GM12878 (cell line): ENCODE measurements around the gene RABL6.

ENCODE experiments used
- ASH2L ChIP-seq: fragments of 300-600, 200-600 bp; sonication (generic); IDR thresholded peaks from 2 replicates; pipeline ENCODE4 v1.6.1; 2017; ENCODE audit warnings: low read depth, mild to moderate bottlenecking, borderline replicate concordance
- BMI1 ChIP-seq: fragments of 450-650 bp; IDR thresholded peaks from 2 replicates; pipeline ENCODE4 v1.6.1; 2016; ENCODE audit warnings: mild to moderate bottlenecking, moderate library complexity, borderline replicate concordance
- BRCA1 ChIP-seq: IDR thresholded peaks from 2 replicates; pipeline ENCODE4 v1.6.1; 2011; ENCODE audit warnings: low read depth, low read length, improper control_type of control experiment
- EP300 ChIP-seq, 2 experiments: fragments of 150-350 bp in 1 of 2; IDR thresholded peaks; 2 replicates each; pipeline ENCODE4 v1.6.1; 2011 to 2012; ENCODE audit warnings: low read depth in 2 of 2, low read length in 2 of 2, borderline replicate concordance in 1 of 2, improper control_type of control experiment in 1 of 2, inconsistent platforms in 1 of 2; ENCODE audit not compliant: control insufficient read depth in 1 of 2
- PML ChIP-seq: IDR thresholded peaks from 2 replicates; pipeline ENCODE4 v1.6.1; 2012; ENCODE audit warnings: low read length, inconsistent platforms
- POLR2A ChIP-seq: IDR thresholded peaks from 2 replicates; pipeline ENCODE4 v1.6.1; 2011; ENCODE audit warnings: low read depth, mild to moderate bottlenecking, low read length
- POLR2AphosphoS2 ChIP-seq: IDR thresholded peaks from 2 replicates; pipeline ENCODE4 v1.6.1; 2011; ENCODE audit warnings: low read depth, mild to moderate bottlenecking, low read length, improper control_type of control experiment, moderate library complexity
- RAD21 ChIP-seq: IDR thresholded peaks from 2 replicates; pipeline ENCODE4 v1.6.1; 2011; ENCODE audit warnings: mild to moderate bottlenecking, low read depth, low read length, moderate library complexity; ENCODE audit not compliant: insufficient read depth
- RAD51 ChIP-seq: fragments of 450-650 bp; IDR thresholded peaks from 2 replicates; pipeline ENCODE4 v1.6.1; 2016; ENCODE audit warnings: moderate library complexity, mild to moderate bottlenecking, inconsistent platforms
- SIX5 ChIP-seq: IDR thresholded peaks from 2 replicates; pipeline ENCODE4 v1.6.1; 2011; ENCODE audit warnings: mild to moderate bottlenecking, low read depth, low read length, moderate library complexity; ENCODE audit not compliant: severe bottlenecking
- TBL1XR1 ChIP-seq: IDR thresholded peaks from 2 replicates; pipeline ENCODE4 v1.6.1; 2012; ENCODE audit warnings: low read depth, low read length, improper control_type of control experiment
- USF1 ChIP-seq: IDR thresholded peaks from 2 replicates; pipeline ENCODE4 v1.6.1; 2011; ENCODE audit warnings: borderline replicate concordance, low read depth, mild to moderate bottlenecking, moderate library complexity, mixed read lengths, low read length; ENCODE audit not compliant: insufficient read depth; ENCODE audit errors: extremely low read length
- TF ChIP-seq, protein P1 (sequence below), 3 experiments: IDR thresholded peaks in 2 of 3; conservative IDR thresholded peaks in 1 of 3; 2 replicates each; pipeline ENCODE4 v1.5.1; 2011; ENCODE audit warnings: low read depth in 3 of 3, low read length in 3 of 3, mild to moderate bottlenecking in 3 of 3, control low read depth in 2 of 3, moderate library complexity in 2 of 3, inconsistent platforms in 1 of 3, mixed read lengths in 1 of 3; ENCODE audit not compliant: control insufficient read depth in 2 of 3, insufficient read depth in 1 of 3; ENCODE audit errors: extremely low read depth in 1 of 3
- TF ChIP-seq, protein P2 (sequence below): IDR thresholded peaks from 2 replicates; pipeline ENCODE4 v1.6.1; 2012; ENCODE audit warnings: low read depth, low read length, improper control_type of control experiment

GRCh38 chr9:136804509-136805206 is 3.1 kb upstream of the RABL6 start:
- TF ChIP-seq, protein P1, sequence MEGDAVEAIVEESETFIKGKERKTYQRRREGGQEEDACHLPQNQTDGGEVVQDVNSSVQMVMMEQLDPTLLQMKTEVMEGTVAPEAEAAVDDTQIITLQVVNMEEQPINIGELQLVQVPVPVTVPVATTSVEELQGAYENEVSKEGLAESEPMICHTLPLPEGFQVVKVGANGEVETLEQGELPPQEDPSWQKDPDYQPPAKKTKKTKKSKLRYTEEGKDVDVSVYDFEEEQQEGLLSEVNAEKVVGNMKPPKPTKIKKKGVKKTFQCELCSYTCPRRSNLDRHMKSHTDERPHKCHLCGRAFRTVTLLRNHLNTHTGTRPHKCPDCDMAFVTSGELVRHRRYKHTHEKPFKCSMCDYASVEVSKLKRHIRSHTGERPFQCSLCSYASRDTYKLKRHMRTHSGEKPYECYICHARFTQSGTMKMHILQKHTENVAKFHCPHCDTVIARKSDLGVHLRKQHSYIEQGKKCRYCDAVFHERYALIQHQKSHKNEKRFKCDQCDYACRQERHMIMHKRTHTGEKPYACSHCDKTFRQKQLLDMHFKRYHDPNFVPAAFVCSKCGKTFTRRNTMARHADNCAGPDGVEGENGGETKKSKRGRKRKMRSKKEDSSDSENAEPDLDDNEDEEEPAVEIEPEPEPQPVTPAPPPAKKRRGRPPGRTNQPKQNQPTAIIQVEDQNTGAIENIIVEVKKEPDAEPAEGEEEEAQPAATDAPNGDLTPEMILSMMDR (IDR thresholded peaks at IDR 0.05 in 2 of 3, conservative IDR thresholded peaks at IDR 0.05 in 1 of 3; ENCODE audit: control insufficient read depth in 2 of 3, extremely low read depth in 1 of 3, insufficient read depth in 1 of 3, low read depth in 3 of 3, low read length in 3 of 3): no peak
- TF ChIP-seq, protein P2, sequence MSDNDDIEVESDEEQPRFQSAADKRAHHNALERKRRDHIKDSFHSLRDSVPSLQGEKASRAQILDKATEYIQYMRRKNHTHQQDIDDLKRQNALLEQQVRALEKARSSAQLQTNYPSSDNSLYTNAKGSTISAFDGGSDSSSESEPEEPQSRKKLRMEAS: no peak
- TF ChIP-seq ASH2L (no peak), SIX5 (no peak), USF1 (no peak), PML (no peak), TBL1XR1 (no peak), RAD21 (no peak), POLR2A (no peak), BRCA1 (no peak), RAD51 (no peak), POLR2AphosphoS2 (no peak), BMI1 (no peak), EP300 (IDR thresholded peaks at IDR 0.05; ENCODE audit: borderline replicate concordance in 1 of 2, control insufficient read depth in 1 of 2, low read depth in 2 of 2, low read length in 2 of 2) (no peak)
